H1 (cell line): ENCODE results near the gene ANXA6. TPM values are rescaled to one million over a fixed set of nuclear protein-coding genes. Genes with fewer than 3 reads are reported as not detected.

ENCODE experiments used
- CTCF ChIA-PET: fragments of 300-600 bp; sonication (Branson Sonifier 250); formaldehyde crosslinking; loops from one replicate; lab custom pipeline; 2021; ENCODE audit not compliant: partially characterized antibody; lab: Charles Lee
- POLR2A ChIA-PET: fragments of 300-600 bp; sonication (Branson Sonifier 250); formaldehyde crosslinking; loops from one replicate; lab custom pipeline; 2021; ENCODE audit warnings: inconsistent platforms; ENCODE audit not compliant: partially characterized antibody; lab: Charles Lee
- DNase-seq, 2 experiments: peaks; one replicate each; pipeline versions ENCODE4 v3.0.0 to v3.0.0-alpha.2; 2010 to 2022; ENCODE audit warnings: low spot score in 2 of 2, low read depth in 1 of 2, mixed read lengths in 1 of 2
- FAIRE-seq: peaks from 2 replicates; lab custom pipeline; 2011; peaks lifted over from hg19 to GRCh38; lab: Jason Lieb, UNC
- H2AFZ ChIP-seq: 2 replicates; pipeline ENCODE4 v1.8.1; 2012; ENCODE audit warnings: low read length, inconsistent platforms
- H2AK5ac ChIP-seq: 2 replicates; pipeline ENCODE4 v1.6.1; 2013; ENCODE audit warnings: low read depth, low read length
- H2BK120ac ChIP-seq: replicated peaks from 2 replicates; pipeline ENCODE3; 2013; ENCODE audit warnings: low read depth, low read length, inconsistent platforms
- H2BK12ac ChIP-seq: 2 replicates; pipeline ENCODE4 v1.6.1; 2013; ENCODE audit warnings: low read depth, low read length
- H2BK15ac ChIP-seq: 2 replicates; pipeline ENCODE4 v1.6.1; 2013; ENCODE audit warnings: low read length
- H2BK20ac ChIP-seq: 2 replicates; pipeline ENCODE4 v1.6.1; 2013; ENCODE audit warnings: low read length
- H2BK5ac ChIP-seq: 2 replicates; pipeline ENCODE4 v1.6.1; 2013; ENCODE audit warnings: low read depth, low read length
- H3K14ac ChIP-seq: 2 replicates; pipeline ENCODE4 v1.6.1; 2013; ENCODE audit warnings: inconsistent platforms; ENCODE audit not compliant: insufficient read length
- H3K18ac ChIP-seq: 2 replicates; pipeline ENCODE4 v1.6.1; 2013; ENCODE audit warnings: low read length; ENCODE audit errors: extremely low read depth
- H3K23ac ChIP-seq: 2 replicates; pipeline ENCODE4 v1.6.1; 2013; ENCODE audit warnings: inconsistent platforms; ENCODE audit not compliant: insufficient read length
- H3K23me2 ChIP-seq: 2 replicates; pipeline ENCODE4 v1.6.1; 2013; ENCODE audit warnings: low read depth, low read length
- H3K27ac ChIP-seq: 2 replicates; pipeline ENCODE4 v1.6.1; 2011; ENCODE audit warnings: low read depth, low read length, inconsistent platforms
- H3K27me3 ChIP-seq, 4 experiments: replicated peaks in 1 of 4; 1 replicate in 1 of 4; 2 replicates in 3 of 4; pipeline versions ENCODE4 v1.6.1 to v1.8.1; 2011 to 2013; ENCODE audit warnings: low read length in 3 of 4, mild to moderate bottlenecking in 3 of 4, inconsistent platforms in 2 of 4, mixed read lengths in 2 of 4, moderate library complexity in 1 of 4; ENCODE audit not compliant: control insufficient read depth in 3 of 4, insufficient read depth in 3 of 4; ENCODE audit errors: extremely low read depth in 1 of 4
- H3K36me3 ChIP-seq, 4 experiments: 2 replicates each; pipeline versions ENCODE4 v1.6.1 to v1.8.1; 2011 to 2013; ENCODE audit warnings: mild to moderate bottlenecking in 4 of 4, low read length in 3 of 4, moderate library complexity in 2 of 4, control low read depth in 1 of 4, inconsistent platforms in 1 of 4; ENCODE audit not compliant: insufficient read depth in 4 of 4, control insufficient read depth in 2 of 4
- H3K4ac ChIP-seq: replicated peaks from 2 replicates; pipeline ENCODE3; 2013; ENCODE audit warnings: low read length, low read depth, mixed read lengths, inconsistent platforms; ENCODE audit not compliant: insufficient read length
- H3K4me1 ChIP-seq, 4 experiments: replicated peaks in 1 of 4; 1 replicate in 1 of 4; 2 replicates in 3 of 4; pipeline versions ENCODE4 v1.6.1 to v1.8.1; 2011 to 2013; ENCODE audit warnings: low read length in 3 of 4, inconsistent platforms in 2 of 4, mixed read lengths in 1 of 4; ENCODE audit not compliant: insufficient read depth in 4 of 4, control insufficient read depth in 3 of 4
- H3K4me2 ChIP-seq, 2 experiments: 2 replicates each; pipeline versions ENCODE4 v1.6.1 to v1.8.1; 2011 to 2013; ENCODE audit warnings: low read depth in 2 of 2, low read length in 2 of 2, control low read depth in 1 of 2, inconsistent platforms in 1 of 2, mild to moderate bottlenecking in 1 of 2; ENCODE audit not compliant: insufficient read depth in 1 of 2
- H3K4me3 ChIP-seq, 4 experiments: fragments of 200-600, 300-600 bp in 1 of 4; sonication (generic), shearing (Covaris generic), sonication (Bioruptor Twin) in 1 of 4; 2 replicates each; pipeline versions ENCODE4 v1.5.1 to v1.8.1; 2011 to 2016; ENCODE audit warnings: low read length in 4 of 4, low read depth in 3 of 4, control low read depth in 2 of 4, inconsistent platforms in 2 of 4, mild to moderate bottlenecking in 2 of 4, mixed read lengths in 1 of 4, moderate library complexity in 1 of 4; ENCODE audit not compliant: insufficient read depth in 2 of 4; ENCODE audit errors: extremely low read depth in 1 of 4
- H3K56ac ChIP-seq: replicated peaks from 2 replicates; pipeline ENCODE3; 2013; ENCODE audit warnings: low read depth, mild to moderate bottlenecking, mixed read lengths, low read length, inconsistent platforms; ENCODE audit not compliant: insufficient read length
- H3K79me1 ChIP-seq: 2 replicates; pipeline ENCODE4 v1.6.1; 2013; ENCODE audit warnings: low read depth, low read length, control low read depth
- H3K79me2 ChIP-seq, 2 experiments: 2 replicates each; pipeline versions ENCODE4 v1.6.1 to v1.8.1; 2012 to 2013; ENCODE audit warnings: low read length in 2 of 2, mild to moderate bottlenecking in 2 of 2, inconsistent platforms in 1 of 2; ENCODE audit not compliant: insufficient read depth in 2 of 2, control insufficient read depth in 1 of 2
- H3K9ac ChIP-seq, 4 experiments: replicated peaks in 1 of 4; 1 replicate in 1 of 4; 2 replicates in 3 of 4; pipeline versions ENCODE4 v1.6.1 to v1.8.1; 2011 to 2013; ENCODE audit warnings: low read depth in 3 of 4, low read length in 3 of 4, control low read depth in 2 of 4, mild to moderate bottlenecking in 2 of 4, moderate library complexity in 2 of 4, inconsistent platforms in 1 of 4; ENCODE audit errors: extremely low read depth in 1 of 4
- H3K9me3 ChIP-seq, 2 experiments: 2 replicates each; pipeline versions ENCODE4 v1.6.1 to v1.8.1; 2012 to 2013; ENCODE audit warnings: mild to moderate bottlenecking in 2 of 2, moderate library complexity in 2 of 2, control low read depth in 1 of 2, inconsistent platforms in 1 of 2, low read depth in 1 of 2, low read length in 1 of 2, mixed read lengths in 1 of 2; ENCODE audit not compliant: insufficient read depth in 2 of 2
- H4K20me1 ChIP-seq, 2 experiments: replicated peaks in 1 of 2; 2 replicates each; pipeline versions ENCODE3 to v1.8.1; 2011 to 2013; ENCODE audit warnings: inconsistent platforms in 2 of 2, low read length in 2 of 2, mild to moderate bottlenecking in 1 of 2; ENCODE audit not compliant: insufficient read depth in 2 of 2, control insufficient read depth in 1 of 2
- H4K5ac ChIP-seq: 2 replicates; pipeline ENCODE4 v1.6.1; 2013; ENCODE audit warnings: low read length, low read depth, mixed read lengths, inconsistent platforms; ENCODE audit not compliant: insufficient read length
- H4K8ac ChIP-seq: 2 replicates; pipeline ENCODE4 v1.8.0; 2013; ENCODE audit warnings: mild to moderate bottlenecking, moderate library complexity, low read length, inconsistent platforms; ENCODE audit not compliant: insufficient read depth; ENCODE audit errors: extremely low read depth
- H4K91ac ChIP-seq: replicated peaks from 2 replicates; pipeline ENCODE3; 2013; ENCODE audit warnings: low read length, mixed read lengths, inconsistent platforms; ENCODE audit not compliant: insufficient read length
- BCL11A ChIP-seq, 2 experiments: IDR thresholded peaks; one replicate each; pipeline ENCODE4 v1.6.1; 2011; ENCODE audit warnings: low read depth in 2 of 2, low read length in 2 of 2, mild to moderate bottlenecking in 2 of 2
- CREB1 ChIP-seq: IDR thresholded peaks from 2 replicates; pipeline ENCODE4 v1.6.1; 2012; ENCODE audit warnings: inconsistent platforms
- CTBP2 ChIP-seq: IDR thresholded peaks from 2 replicates; pipeline ENCODE4 v1.7.0; 2011; ENCODE audit warnings: borderline replicate concordance, mild to moderate bottlenecking, moderate library complexity, mixed read lengths, low read length; ENCODE audit not compliant: insufficient read depth, insufficient read length
- GABPA ChIP-seq: IDR thresholded peaks from 2 replicates; pipeline ENCODE4 v1.6.1; 2011; ENCODE audit warnings: mild to moderate bottlenecking, low read length, moderate library complexity, borderline replicate concordance; ENCODE audit not compliant: insufficient read depth
- GTF2F1 ChIP-seq: IDR thresholded peaks from 2 replicates; pipeline ENCODE4 v1.6.1; 2012; ENCODE audit warnings: low read depth, low read length, improper control_type of control experiment, borderline replicate concordance
- KDM5A ChIP-seq: fragments of 200-600 bp; IDR thresholded peaks from 2 replicates; pipeline ENCODE4 v1.7.1; 2012; ENCODE audit warnings: mild to moderate bottlenecking, low read length, inconsistent platforms, mixed read lengths
- MAFK ChIP-seq: IDR thresholded peaks from 2 replicates; pipeline ENCODE4 v1.6.1; 2012; ENCODE audit warnings: low read depth, mild to moderate bottlenecking, improper control_type of control experiment, low read length
- NANOG ChIP-seq: IDR thresholded peaks from 2 replicates; pipeline ENCODE4 v1.6.1; 2011; ENCODE audit warnings: low read length, low read depth, mild to moderate bottlenecking, inconsistent platforms; ENCODE audit not compliant: insufficient read depth, poor library complexity, severe bottlenecking
- RFX5 ChIP-seq: IDR thresholded peaks from 2 replicates; pipeline ENCODE4 v1.6.1; 2011; ENCODE audit warnings: low read depth, low read length, improper control_type of control experiment, borderline replicate concordance
- SUZ12 ChIP-seq: fragments of 200-600 bp; sonication (generic); IDR thresholded peaks from 2 replicates; pipeline ENCODE4 v1.6.1; 2012; ENCODE audit warnings: mild to moderate bottlenecking, inconsistent platforms, low read length, moderate library complexity, mixed read lengths
- TBP ChIP-seq: IDR thresholded peaks from 2 replicates; pipeline ENCODE4 v1.6.1; 2011; ENCODE audit warnings: low read depth, low read length, improper control_type of control experiment
- TEAD4 ChIP-seq: IDR thresholded peaks from 2 replicates; pipeline ENCODE4 v1.6.1; 2012; ENCODE audit warnings: low read depth, low read length, inconsistent platforms, mixed read lengths
- USF2 ChIP-seq: IDR thresholded peaks from 2 replicates; pipeline ENCODE4 v1.6.1; 2011; ENCODE audit warnings: low read length, improper control_type of control experiment
- WGBS, 2 experiments: shearing (Covaris generic) in 1 of 2; methylation state at CpG; one replicate each; pipeline versions ENCODE4 v1.1.6 to v1.1.7; 2013 to 2015; ENCODE audit warnings: low lambda C conversion rate in 2 of 2, mixed read lengths in 2 of 2, inconsistent platforms in 1 of 2, low coverage in 1 of 2, missing lambda C conversion rate in 1 of 2; ENCODE audit not compliant: insufficient replicate concordance in 2 of 2, insufficient coverage in 1 of 2, insufficient read length in 1 of 2; ENCODE audit errors: extremely low coverage in 1 of 2, missing lambda C conversion rate in 1 of 2; 5-methylcytosine and 5-hydroxymethylcytosine counted together
- polyA plus RNA-seq, 7 experiments: library from polyadenylated mRNA; depleted of rRNA in 3 of 7; stranded (reverse) in 5 of 7; unstranded in 2 of 7; fragments of >200 nt in 5 of 7; fragments of 200-250 nt in 2 of 7; gene quantifications; 1 replicate in 5 of 7; 2 replicates in 1 of 7; 4 replicates in 1 of 7; pipeline versions ENCODE4 v1.2.1 to v1.2.3, GENCODE V29; 2011 to 2013; ENCODE audit warnings: missing spikeins in 2 of 7, mixed read lengths in 2 of 7
- total RNA-seq: library from RNA; stranded (reverse); fragmentation: NEBNext Ultra II Directional; extraction: Animal tissue kit (Norgen Biotek cat#: 25700); gene quantifications from 2 replicates; pipeline ENCODE4 v1.2.1, GENCODE V29; 2021

Gene ANXA6
- total and polyA plus RNA-seq, 2 of the 8 experiments (the other 6 are each of a cell fraction or from before 2014, with no cell fraction given), result 61.3 to 78.6 TPM

GRCh38 chr5:151147033-151147432, 10.5 kb downstream of the ANXA6 start:
- no peak overlapping the region for H2BK15ac ChIP-seq
- H3K56ac ChIP-seq, result no peak overlapping the region
- H2BK20ac ChIP-seq, result no peak overlapping the region
- no peak overlapping the region for H3K23ac ChIP-seq
- H3K36me3 ChIP-seq, result peaks cover 0 to 3% (median 0%) of the 10 kb centered on the region in 4 experiments; a peak in 1 of 8 replicates
- H2AFZ ChIP-seq, result no peak overlapping the region
- ChIA-PET POLR2A (no interaction called here), CTCF (interaction anchor here (1.6 to 39.8 kb wide), 4 partner anchors 17 to 99 kb away, joined by 5 to 810 read pairs (median 32); partner anchors contain the start of gene ANXA6)
- no peak overlapping the region for H4K8ac ChIP-seq
- FAIRE-seq, result no peak
- H3K4ac ChIP-seq, result no peak overlapping the region
- H3K23me2 ChIP-seq, result no peaks in the 10 kb centered on the region
- no peak overlapping the region for H3K9ac ChIP-seq
- no peak overlapping the region for H3K4me2 ChIP-seq
- H3K79me2 ChIP-seq, result no peaks in the 10 kb centered on the region
- H3K14ac ChIP-seq, result no peak overlapping the region
- 91% methylated on average over 4 of the region's 4 CpGs; no CpG with 5 or more reads in 1 of the 2 experiments for WGBS, 2 experiments
- H3K27me3 ChIP-seq, result no peaks in the 10 kb centered on the region; a peak in 1 of 7 replicates
- no peak for DNase-seq
- no peak overlapping the region for H2BK120ac ChIP-seq
- no peak overlapping the region for H4K5ac ChIP-seq
- H2BK5ac ChIP-seq, result no peak overlapping the region
- no peaks in the 10 kb centered on the region; the same call in none of the 2 replicates for H3K79me1 ChIP-seq
- no peak overlapping the region for H2BK12ac ChIP-seq
- H4K20me1 ChIP-seq, result peaks cover 0 to 2% of the 10 kb centered on the region in 2 experiments
- H3K27ac ChIP-seq, result no peak overlapping the region
- no peaks in the 10 kb centered on the region for H3K9me3 ChIP-seq
- no peak overlapping the region for H4K91ac ChIP-seq
- peaks cover 0 to 9% (median 4%) of the 10 kb centered on the region in 4 experiments; a peak in 5 of 7 replicates for H3K4me1 ChIP-seq
- H3K4me3 ChIP-seq, result no peak overlapping the region
- no peak overlapping the region for H2AK5ac ChIP-seq
- no peak overlapping the region for H3K18ac ChIP-seq
- TF ChIP-seq GABPA, result no peak
- no peak for TF ChIP-seq BCL11A (IDR thresholded peaks at IDR 0.05; ENCODE audit: low read depth in 2 of 2, low read length in 2 of 2)
- TF ChIP-seq RFX5, result no peak
- TF ChIP-seq MAFK, result no peak
- no peak for TF ChIP-seq GTF2F1
- TF ChIP-seq KDM5A, result no peak
- TF ChIP-seq NANOG, result no peak
- no peak for TF ChIP-seq USF2
- TF ChIP-seq SUZ12, result no peak
- TF ChIP-seq TBP, result no peak
- TF ChIP-seq CTBP2, result no peak
- no peak for TF ChIP-seq TEAD4
- no peak for TF ChIP-seq CREB1
